Neural cell (in vitro differentiated cells): Measurements from ENCODE around the gene GPR146. TPM values are rescaled to one million over a fixed set of nuclear protein-coding genes. Genes with fewer than 3 reads are reported as not detected.

Source experiments
- H2AFZ ChIP-seq: fragments of 200-600, 300-800 bp; sonication (generic), shearing (Covaris generic); 2 replicates; pipeline ENCODE4 v1.6.0; 2014; ENCODE audit warnings: low read depth, mild to moderate bottlenecking, antibody characterized with exemption, low read length, moderate library complexity
- H3F3A ChIP-seq: fragments of 200-600 bp; shearing (Covaris generic); 2 replicates; pipeline ENCODE4 v1.6.1; 2016; ENCODE audit warnings: mild to moderate bottlenecking, moderate library complexity, mixed read lengths, antibody characterized with exemption, low read length; ENCODE audit not compliant: insufficient read depth, poor library complexity, severe bottlenecking
- H3K27ac ChIP-seq: fragments of 200-600, 300-800 bp; sonication (generic), shearing (Covaris generic); 2 replicates; pipeline ENCODE4 v1.5.1; 2014; ENCODE audit warnings: mild to moderate bottlenecking, low read length, moderate library complexity
- H3K27me3 ChIP-seq: fragments of 300-800, 200-600 bp; sonication (generic), shearing (Covaris generic); 2 replicates; pipeline ENCODE4 v1.6.0; 2014; ENCODE audit warnings: mild to moderate bottlenecking, low read depth, low read length, moderate library complexity; ENCODE audit not compliant: insufficient read depth
- H3K36me3 ChIP-seq: fragments of 300-800, 200-600 bp; sonication (generic), shearing (Covaris generic); 2 replicates; pipeline ENCODE4 v1.5.1; 2014; ENCODE audit warnings: mild to moderate bottlenecking, antibody characterized with exemption, low read length, moderate library complexity; ENCODE audit not compliant: insufficient read depth
- H3K4me2 ChIP-seq: fragments of 300-800, 200-600 bp; sonication (generic), shearing (Covaris generic); 2 replicates; pipeline ENCODE4 v1.6.0; 2014; ENCODE audit warnings: mild to moderate bottlenecking, low read length
- H3K4me3 ChIP-seq: fragments of 300-800, 200-600 bp; sonication (generic), shearing (Covaris generic); 2 replicates; pipeline ENCODE4 v1.5.1; 2014; ENCODE audit warnings: mild to moderate bottlenecking, low read length, moderate library complexity
- H3K79me2 ChIP-seq: fragments of 200-600 bp; shearing (Covaris generic); replicated peaks from 2 replicates; pipeline ENCODE4 v1.6.0; 2014; ENCODE audit warnings: mild to moderate bottlenecking, low read length, moderate library complexity; ENCODE audit not compliant: insufficient read depth
- H3K9ac ChIP-seq: fragments of 300-800, 200-600 bp; sonication (generic), shearing (Covaris generic); 2 replicates; pipeline ENCODE4 v1.6.1; 2016; ENCODE audit warnings: mild to moderate bottlenecking, low read length, mixed read lengths
- H3K9me2 ChIP-seq: fragments of 200-600 bp; shearing (Covaris generic); 2 replicates; pipeline ENCODE4 v1.6.1; 2016; ENCODE audit warnings: mild to moderate bottlenecking, low read length, mixed read lengths; ENCODE audit not compliant: insufficient read depth
- H3K9me3 ChIP-seq: fragments of 200-600, 300-800 bp; sonication (generic), shearing (Covaris generic); 2 replicates; pipeline ENCODE4 v1.6.1; 2016; ENCODE audit warnings: mild to moderate bottlenecking, mixed run types, low read length, moderate library complexity, mixed read lengths
- H4K20me1 ChIP-seq: fragments of 200-600 bp; shearing (Covaris generic); 2 replicates; pipeline ENCODE4 v1.6.1; 2016; ENCODE audit warnings: mild to moderate bottlenecking, mixed run types; ENCODE audit not compliant: insufficient read depth
- CTCF ChIP-seq: fragments of 450-650 bp; IDR thresholded peaks from 2 replicates; pipeline ENCODE4 v1.5.1; 2014; ENCODE audit warnings: antibody characterized with exemption, mild to moderate bottlenecking, moderate library complexity; ENCODE audit not compliant: poor library complexity, severe bottlenecking
- EP300 ChIP-seq: fragments of 450-650 bp; conservative IDR thresholded peaks from 2 replicates; pipeline ENCODE4 v1.6.1; 2014; ENCODE audit warnings: antibody characterized with exemption, mild to moderate bottlenecking, moderate library complexity; ENCODE audit not compliant: poor library complexity, severe bottlenecking
- EZH2 ChIP-seq: fragments of 200-600, 300-800 bp; shearing (Covaris generic), sonication (generic); IDR thresholded peaks from 2 replicates; pipeline ENCODE4 v1.6.1; 2014; ENCODE audit warnings: antibody characterized with exemption, low read length, borderline replicate concordance, mild to moderate bottlenecking; ENCODE audit not compliant: insufficient read depth, poor library complexity, severe bottlenecking
- MXI1 ChIP-seq: fragments of 450-650 bp; conservative IDR thresholded peaks from 2 replicates; pipeline ENCODE4 v1.6.1; 2014; ENCODE audit warnings: antibody characterized with exemption, mild to moderate bottlenecking; ENCODE audit not compliant: poor library complexity, severe bottlenecking
- POLR2AphosphoS5 ChIP-seq: IDR thresholded peaks from 2 replicates; pipeline ENCODE4 v1.6.1; 2012
- RAD21 ChIP-seq: fragments of 450-650 bp; conservative IDR thresholded peaks from 2 replicates; pipeline ENCODE4 v1.6.1; 2014; ENCODE audit warnings: antibody characterized with exemption, mild to moderate bottlenecking, moderate library complexity
- REST ChIP-seq: IDR thresholded peaks from 2 replicates; pipeline ENCODE4 v1.6.1; 2012; ENCODE audit warnings: borderline replicate concordance
- SMC3 ChIP-seq: fragments of 450-650 bp; conservative IDR thresholded peaks from 2 replicates; pipeline ENCODE4 v1.6.1; 2014; ENCODE audit warnings: antibody characterized with exemption, mild to moderate bottlenecking, moderate library complexity; ENCODE audit not compliant: poor library complexity
- TAF1 ChIP-seq: IDR thresholded peaks from 2 replicates; pipeline ENCODE4 v1.6.1; 2012; ENCODE audit warnings: low read depth
- polyA plus RNA-seq: library from polyadenylated mRNA; depleted of rRNA; stranded (reverse); fragments of >200 nt; gene quantifications from 2 replicates; pipeline ENCODE4 v1.2.3, GENCODE V29; 2014

Gene GPR146
- polyA plus RNA-seq, 1 donor from 2014 or later, result not detected

GRCh38 chr7:1092161-1092632 is 47.9 kb downstream of the GPR146 start:
- Histone ChIP-seq H3K36me3 (peaks cover 4% of the 10 kb centered on the region), H3F3A (no peaks in the 10 kb centered on the region), H3K9me3 (no peaks in the 10 kb centered on the region), H3K4me3 (no peak overlapping the region), H4K20me1 (no peaks in the 10 kb centered on the region), H3K4me2 (no peak overlapping the region), H3K79me2 (no peaks in the 10 kb centered on the region), H3K9me2 (no peaks in the 10 kb centered on the region), H3K27me3 (no peaks in the 10 kb centered on the region), H3K9ac (no peak overlapping the region), H3K27ac (no peak overlapping the region), H2AFZ (no peak overlapping the region)
- TF ChIP-seq POLR2AphosphoS5 (no peak), RAD21 (no peak), EP300 (no peak), SMC3 (no peak), CTCF (no peak), REST (no peak), EZH2 (no peak), TAF1 (no peak)

GRCh38 chr7:1092806-1093501 is 48.6 kb downstream of the GPR146 start:
- Histone ChIP-seq H2AFZ (no peak overlapping the region), H3K79me2 (no peaks in the 10 kb centered on the region), H3F3A (no peaks in the 10 kb centered on the region), H3K4me3 (no peak overlapping the region), H3K36me3 (peaks cover 4% of the 10 kb centered on the region), H3K4me2 (no peak overlapping the region), H3K9ac (no peak overlapping the region), H3K9me2 (no peaks in the 10 kb centered on the region), H3K27ac (no peak overlapping the region), H3K27me3 (no peaks in the 10 kb centered on the region), H4K20me1 (no peaks in the 10 kb centered on the region), H3K9me3 (no peaks in the 10 kb centered on the region)
- TF ChIP-seq MXI1 (no peak), SMC3 (no peak), CTCF (no peak), REST (no peak), EP300 (no peak), EZH2 (no peak), POLR2AphosphoS5 (no peak), RAD21 (no peak), TAF1 (no peak)
